Stomach smooth muscle (tissue), 2 donors: ENCODE results near the gene ETS1.

Source experiments
- H3K27ac ChIP-seq: one replicate; pipeline ENCODE4 v1.7.0; 2013; ENCODE audit warnings: mild to moderate bottlenecking, low read length, inconsistent platforms
- H3K27me3 ChIP-seq, 2 donors: one replicate each; pipeline ENCODE4 v1.7.0; 2013; ENCODE audit warnings: low read length in 2 of 2; ENCODE audit not compliant: insufficient read depth in 2 of 2, control insufficient read depth in 1 of 2
- H3K36me3 ChIP-seq, 2 donors: one replicate each; pipeline ENCODE4 v1.7.0; 2013; ENCODE audit warnings: low read length in 2 of 2; ENCODE audit not compliant: control insufficient read depth in 2 of 2, insufficient read depth in 2 of 2
- H3K4me1 ChIP-seq: one replicate; pipeline ENCODE4 v1.7.0; 2013; ENCODE audit warnings: low read length; ENCODE audit not compliant: control insufficient read depth, insufficient read depth
- H3K4me3 ChIP-seq, 2 donors: one replicate each; pipeline ENCODE4 v1.7.0; 2013; ENCODE audit warnings: low read length in 2 of 2
- H3K9ac ChIP-seq, 2 donors: one replicate each; pipeline ENCODE4 v1.7.0; 2013; ENCODE audit warnings: low read length in 2 of 2, mild to moderate bottlenecking in 1 of 2
- H3K9me3 ChIP-seq, 2 donors: one replicate each; pipeline ENCODE4 v1.7.0; 2013; ENCODE audit warnings: low read length in 2 of 2; ENCODE audit not compliant: control insufficient read depth in 2 of 2
- donor health status: healthy.
- donor health status: Pancreatic carcinoma.

Gene ETS1

GRCh38 chr11:128484172-128484571 is 103.2 kb downstream of the ETS1 start:
- peaks cover 20% of the 10 kb centered on the region for H3K4me1 ChIP-seq
- no peak overlapping the region for H3K4me3 ChIP-seq
- no peaks in the 10 kb centered on the region for H3K9me3 ChIP-seq
- peaks cover 18 to 33% of the 10 kb centered on the region in 2 donors for H3K36me3 ChIP-seq
- H3K27ac ChIP-seq: no peak overlapping the region
- no peak overlapping the region for H3K9ac ChIP-seq
- no peaks in the 10 kb centered on the region for H3K27me3 ChIP-seq

GRCh38 chr11:128483211-128483788 is 104.1 kb downstream of the ETS1 start:
- H3K9me3 ChIP-seq: no peaks in the 10 kb centered on the region
- H3K27me3 ChIP-seq: no peaks in the 10 kb centered on the region
- H3K4me3 ChIP-seq: no peak overlapping the region
- peaks cover 15 to 29% of the 10 kb centered on the region in 2 donors for H3K36me3 ChIP-seq
- peaks cover 20% of the 10 kb centered on the region for H3K4me1 ChIP-seq
- H3K9ac ChIP-seq: no peak overlapping the region
- H3K27ac ChIP-seq: no peak overlapping the region

GRCh38 chr11:128482512-128483191 is 104.7 kb downstream of the ETS1 start:
- Histone ChIP-seq H3K9me3 (no peaks in the 10 kb centered on the region), H3K36me3 (peaks cover 15 to 29% of the 10 kb centered on the region in 2 donors), H3K4me1 (peaks cover 20% of the 10 kb centered on the region), H3K27me3 (no peaks in the 10 kb centered on the region), H3K4me3 (no peak overlapping the region), H3K27ac (peak overlapping the region; percentile 12), H3K9ac (no peak overlapping the region)

GRCh38 chr11:128482092-128482491 is 105.3 kb downstream of the ETS1 start:
- Histone ChIP-seq H3K9me3 (no peaks in the 10 kb centered on the region), H3K36me3 (peaks cover 21 to 29% of the 10 kb centered on the region in 2 donors), H3K27me3 (no peaks in the 10 kb centered on the region), H3K4me3 (no peak overlapping the region), H3K4me1 (peaks cover 20% of the 10 kb centered on the region), H3K27ac (no peak overlapping the region), H3K9ac (no peak overlapping the region)

- H3K36me3 ChIP-seq: peaks cover 23 to 28% of the 10 kb centered on the region in 2 donors
- H3K4me1 ChIP-seq: peaks cover 20% of the 10 kb centered on the region
- no peak overlapping the region for H3K27ac ChIP-seq
- H3K9me3 ChIP-seq: no peaks in the 10 kb centered on the region
- no peaks in the 10 kb centered on the region for H3K27me3 ChIP-seq
- H3K4me3 ChIP-seq: no peak overlapping the region
- H3K9ac ChIP-seq: no peak overlapping the region
Measured at GRCh38 chr11:128481135-128481534, 106.2 kb downstream of the ETS1 start.

- Histone ChIP-seq H3K4me1 (peaks cover 20% of the 10 kb centered on the region), H3K9me3 (no peaks in the 10 kb centered on the region), H3K4me3 (no peak overlapping the region), H3K36me3 (peaks cover 23 to 28% of the 10 kb centered on the region in 2 donors), H3K9ac (no peak overlapping the region), H3K27me3 (no peaks in the 10 kb centered on the region), H3K27ac (no peak overlapping the region)
Measured at GRCh38 chr11:128480665-128481064, 106.7 kb downstream of the ETS1 start.

- Histone ChIP-seq H3K9ac (no peak overlapping the region), H3K36me3 (peaks cover 23 to 24% of the 10 kb centered on the region in 2 donors), H3K27me3 (no peaks in the 10 kb centered on the region), H3K4me1 (peaks cover 22% of the 10 kb centered on the region), H3K9me3 (no peaks in the 10 kb centered on the region), H3K27ac (peak overlapping the region; percentile 3), H3K4me3 (no peak overlapping the region)
Measured at GRCh38 chr11:128480066-128480465, 107.3 kb downstream of the ETS1 start.

GRCh38 chr11:128479144-128479543 is 108.2 kb downstream of the ETS1 start:
- Histone ChIP-seq H3K36me3 (peaks cover 16 to 18% of the 10 kb centered on the region in 2 donors), H3K9me3 (no peaks in the 10 kb centered on the region), H3K4me1 (peaks cover 29% of the 10 kb centered on the region), H3K27ac (no peak overlapping the region), H3K27me3 (no peaks in the 10 kb centered on the region), H3K9ac (no peak overlapping the region), H3K4me3 (no peak overlapping the region)

GRCh38 chr11:128478305-128478704 is 109.1 kb downstream of the ETS1 start:
- Histone ChIP-seq H3K27ac (no peak overlapping the region), H3K4me3 (no peak overlapping the region), H3K9me3 (no peaks in the 10 kb centered on the region), H3K36me3 (peaks cover 15 to 21% of the 10 kb centered on the region in 2 donors), H3K4me1 (peaks cover 29% of the 10 kb centered on the region), H3K27me3 (no peaks in the 10 kb centered on the region), H3K9ac (no peak overlapping the region)

- H3K4me1 ChIP-seq: peaks cover 24% of the 10 kb centered on the region
- peaks cover 15 to 21% of the 10 kb centered on the region in 2 donors for H3K36me3 ChIP-seq
- H3K27ac ChIP-seq: no peak overlapping the region
Measured at GRCh38 chr11:128477811-128478210, 109.5 kb downstream of the ETS1 start.

GRCh38 chr11:128477278-128477677 is 110.1 kb downstream of the ETS1 start:
- H3K27ac ChIP-seq: no peak overlapping the region

More at GRCh38 chr11:128477811-128478210, 109.5 kb downstream of the ETS1 start:
- H3K4me3 ChIP-seq: no peak overlapping the region
- no peaks in the 10 kb centered on the region for H3K27me3 ChIP-seq
- no peaks in the 10 kb centered on the region for H3K9me3 ChIP-seq
- H3K9ac ChIP-seq: no peak overlapping the region

More at GRCh38 chr11:128477278-128477677, 110.1 kb downstream of the ETS1 start:
- H3K4me1 ChIP-seq: peaks cover 21% of the 10 kb centered on the region
- no peak overlapping the region for H3K4me3 ChIP-seq
- H3K27me3 ChIP-seq: no peaks in the 10 kb centered on the region
- no peak overlapping the region for H3K9ac ChIP-seq
- peaks cover 17 to 20% of the 10 kb centered on the region in 2 donors for H3K36me3 ChIP-seq
- H3K9me3 ChIP-seq: no peaks in the 10 kb centered on the region
